Cardiac muscle cell (in vitro differentiated cells and primary cell): ENCODE measurements around the gene USP50. TPM values are rescaled to one million over a fixed set of nuclear protein-coding genes. Genes with fewer than 3 reads are reported as not detected.
"Not testable (repeated sequence)": the region's sequence is repeated elsewhere in the genome, so short reads cannot be mapped to it uniquely, and the experiment has no call there.

Experiments used
- DNase-seq, 2 donors: peaks; one replicate each; pipeline versions ENCODE4 v3.0.0 to v3.0.0-alpha.2; 2010 to 2017; ENCODE audit warnings: low read depth in 1 of 2, low spot score in 1 of 2
- H3K27ac ChIP-seq: fragments of 200-600 bp; sonication (generic); 2 replicates; pipeline ENCODE4 v1.5.1; 2016
- H3K27me3 ChIP-seq: fragments of 200-600 bp; sonication (generic); 2 replicates; pipeline ENCODE4 v1.6.0; 2016; ENCODE audit warnings: control low read depth
- H3K36me3 ChIP-seq: fragments of 200-600 bp; sonication (generic); 2 replicates; pipeline ENCODE4 v1.5.1; 2016; ENCODE audit warnings: control low read depth
- H3K4me1 ChIP-seq: fragments of 200-600 bp; sonication (generic); 2 replicates; pipeline ENCODE4 v1.8.1; 2017; ENCODE audit warnings: low read depth, mild to moderate bottlenecking, mixed run types
- H3K4me3 ChIP-seq: fragments of 200-600 bp; sonication (generic); 2 replicates; pipeline ENCODE4 v1.5.1; 2016; ENCODE audit warnings: mild to moderate bottlenecking
- H3K9me3 ChIP-seq: fragments of 200-600 bp; sonication (generic); 2 replicates; pipeline ENCODE4 v1.5.1; 2017; ENCODE audit warnings: low read depth, mild to moderate bottlenecking, control low read depth
- polyA plus RNA-seq: library from polyadenylated mRNA; unstranded; fragments of >200 nt; fragmentation: Nextera tagmentation; extraction: Ambion mirVana; gene quantifications from 2 replicates; pipeline ENCODE4 v1.2.1, GENCODE V29; 2016
- total RNA-seq: library from RNA; depleted of rRNA; stranded (reverse); fragments of >200 nt; gene quantifications from 2 replicates; pipeline ENCODE4 v1.2.3, GENCODE V29; 2016
- TF ChIP-seq, protein P1 (sequence below): IDR thresholded peaks from 2 replicates; pipeline ENCODE4 v1.5.1; 2012; ENCODE audit warnings: low read depth, mild to moderate bottlenecking, low read length

USP50 gene
- total and polyA plus RNA-seq, 2 experiments from 2014 or later, result not detected

- Histone ChIP-seq H3K36me3 (peaks cover 49% of the 10 kb centered on the region), H3K27ac (no peak overlapping the region), H3K4me1 (no peaks in the 10 kb centered on the region), H3K27me3 (no peaks in the 10 kb centered on the region), H3K9me3 (no peaks in the 10 kb centered on the region), H3K4me3 (no peak overlapping the region)
- TF ChIP-seq, protein P1, sequence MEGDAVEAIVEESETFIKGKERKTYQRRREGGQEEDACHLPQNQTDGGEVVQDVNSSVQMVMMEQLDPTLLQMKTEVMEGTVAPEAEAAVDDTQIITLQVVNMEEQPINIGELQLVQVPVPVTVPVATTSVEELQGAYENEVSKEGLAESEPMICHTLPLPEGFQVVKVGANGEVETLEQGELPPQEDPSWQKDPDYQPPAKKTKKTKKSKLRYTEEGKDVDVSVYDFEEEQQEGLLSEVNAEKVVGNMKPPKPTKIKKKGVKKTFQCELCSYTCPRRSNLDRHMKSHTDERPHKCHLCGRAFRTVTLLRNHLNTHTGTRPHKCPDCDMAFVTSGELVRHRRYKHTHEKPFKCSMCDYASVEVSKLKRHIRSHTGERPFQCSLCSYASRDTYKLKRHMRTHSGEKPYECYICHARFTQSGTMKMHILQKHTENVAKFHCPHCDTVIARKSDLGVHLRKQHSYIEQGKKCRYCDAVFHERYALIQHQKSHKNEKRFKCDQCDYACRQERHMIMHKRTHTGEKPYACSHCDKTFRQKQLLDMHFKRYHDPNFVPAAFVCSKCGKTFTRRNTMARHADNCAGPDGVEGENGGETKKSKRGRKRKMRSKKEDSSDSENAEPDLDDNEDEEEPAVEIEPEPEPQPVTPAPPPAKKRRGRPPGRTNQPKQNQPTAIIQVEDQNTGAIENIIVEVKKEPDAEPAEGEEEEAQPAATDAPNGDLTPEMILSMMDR, result no peak
- DNase-seq, result no peak
These were observed 44.7 kb downstream of the USP50 start for GRCh38 chr15:50501815-50502214.

GRCh38 chr15:50500352-50500751 is 46.1 kb downstream of the USP50 start:
- Histone ChIP-seq H3K27me3 (no peaks in the 10 kb centered on the region), H3K9me3 (no peaks in the 10 kb centered on the region), H3K4me1 (no peaks in the 10 kb centered on the region), H3K4me3 (no peak overlapping the region), H3K36me3 (peaks cover 63% of the 10 kb centered on the region), H3K27ac (no peak overlapping the region)
- no peak for DNase-seq
- TF ChIP-seq, protein P1, result no peak

GRCh38 chr15:50496692-50497091 is 49.8 kb downstream of the USP50 start:
- H3K27ac ChIP-seq, result no peak overlapping the region
- TF ChIP-seq, protein P1, result no peak
- no peaks in the 10 kb centered on the region for H3K27me3 ChIP-seq
- peaks cover 87% of the 10 kb centered on the region for H3K36me3 ChIP-seq
- no peaks in the 10 kb centered on the region for H3K9me3 ChIP-seq
- DNase-seq, result no peak
- no peaks in the 10 kb centered on the region for H3K4me1 ChIP-seq
- no peak overlapping the region for H3K4me3 ChIP-seq

- not testable (repeated sequence) for H3K9me3 ChIP-seq, H3K27me3 ChIP-seq, H3K27ac ChIP-seq, DNase-seq, H3K4me3 ChIP-seq, H3K4me1 ChIP-seq
- H3K36me3 ChIP-seq, result peaks cover 92% of the 10 kb centered on the region
These were observed 51.9 kb downstream of the USP50 start for GRCh38 chr15:50494547-50494946.

DNA sequence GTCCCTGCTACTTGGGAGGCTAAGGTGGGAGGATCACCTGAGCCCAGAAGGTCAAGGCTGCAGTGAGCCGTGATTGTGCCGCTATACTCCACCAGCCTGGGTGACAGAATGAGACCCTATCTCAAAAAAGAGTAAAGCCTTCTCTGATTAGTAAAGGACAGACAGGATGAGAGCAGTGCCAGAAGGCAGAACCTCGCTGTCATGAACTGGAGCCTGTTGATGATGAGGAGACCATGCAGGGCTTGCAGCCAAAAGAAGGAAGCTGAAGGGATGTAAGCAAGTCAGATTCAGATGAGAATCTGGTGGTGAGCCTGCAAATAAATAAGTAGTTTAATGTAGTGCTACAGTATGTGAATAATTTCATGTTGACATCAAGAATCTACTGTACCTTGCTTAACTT is 52.8 kb downstream of the USP50 start:
- no peak overlapping the region for H3K27ac ChIP-seq
- H3K4me3 ChIP-seq, result no peak overlapping the region
- no peaks in the 10 kb centered on the region for H3K9me3 ChIP-seq
- no peaks in the 10 kb centered on the region for H3K27me3 ChIP-seq
- no peak for DNase-seq
- H3K4me1 ChIP-seq, result no peaks in the 10 kb centered on the region
- peaks cover 89% of the 10 kb centered on the region for H3K36me3 ChIP-seq
- TF ChIP-seq, protein P1, result no peak

DNA sequence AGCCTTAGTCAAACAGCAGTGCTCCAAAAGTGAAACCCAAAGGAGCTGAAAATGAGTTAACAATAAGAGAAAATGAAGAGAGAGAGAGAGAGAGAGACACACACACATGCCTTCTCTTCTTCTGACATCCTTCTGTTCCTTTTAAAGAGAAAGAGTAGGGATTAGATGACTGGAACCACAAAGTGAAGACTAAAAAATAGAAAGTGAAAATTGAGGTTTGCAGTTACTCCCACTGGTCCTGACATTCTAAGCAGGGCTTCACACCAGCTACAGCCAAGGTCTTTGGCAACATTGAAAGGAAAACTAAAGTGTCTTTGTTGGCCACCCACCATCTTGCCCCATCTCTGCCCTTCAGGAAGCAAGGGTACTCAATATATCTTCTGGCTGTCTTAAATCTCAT is 59.2 kb downstream of the USP50 start:
- Histone ChIP-seq H3K27ac (no peak overlapping the region), H3K27me3 (no peaks in the 10 kb centered on the region), H3K4me3 (no peak overlapping the region), H3K4me1 (no peaks in the 10 kb centered on the region), H3K36me3 (peaks cover 62% of the 10 kb centered on the region), H3K9me3 (no peaks in the 10 kb centered on the region)
- peak in 1 of 2 donors; percentile 2 for DNase-seq
- TF ChIP-seq, protein P1, result no peak
